ENCODE measurements around the gene COL11A1. TPM values are rescaled to one million over a fixed set of nuclear protein-coding genes. Genes with fewer than 3 reads are reported as not detected.

Gene COL11A1
- total RNA-seq, 1 experiment from 2014 or later: 0.05 TPM

DNA sequence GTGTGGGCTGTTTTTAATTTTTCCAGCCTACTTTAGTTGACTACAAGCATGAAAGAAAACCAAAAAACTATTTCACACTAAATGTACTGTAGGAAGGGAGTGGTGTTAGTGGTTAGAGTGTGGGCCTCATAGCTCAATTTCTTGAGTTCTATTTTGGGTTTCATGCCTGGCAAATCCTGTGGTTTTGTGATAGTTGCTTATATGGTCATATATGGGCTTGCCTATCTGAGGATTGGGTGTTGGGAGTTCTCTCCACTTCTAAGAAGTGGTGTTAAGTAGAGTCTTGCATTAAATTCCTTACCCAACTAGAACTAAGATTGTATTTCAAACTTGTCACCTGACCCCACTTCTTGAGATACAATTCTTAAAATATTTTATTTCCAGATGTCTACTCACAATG is 37.8 kb upstream of the COL11A1 start:
- ChIA-PET POLR2A (no interaction called here), CTCF (no interaction called here), RAD21 (ENCODE audit: low non-redundant PET in 1 of 2, low total read pairs in 2 of 2, uncharacterized antibody in 2 of 2, unreplicated experiment in 2 of 2) (no interaction called here)
- Histone ChIP-seq H3K4me2 (ENCODE audit: low read length) (no peak overlapping the region), H3K9me3 (ENCODE audit: control insufficient read depth in 1 of 2, insufficient read depth in 1 of 2, low read depth in 1 of 2, low read length in 2 of 2) (no peaks in the 10 kb centered on the region), H3K79me2 (ENCODE audit: insufficient read depth, low read length) (no peaks in the 10 kb centered on the region), H2AFZ (ENCODE audit: low read depth, low read length, poor library complexity, severe bottlenecking) (no peak overlapping the region), H4K20me1 (ENCODE audit: insufficient read depth) (no peaks in the 10 kb centered on the region), H3K9me2 (ENCODE audit: insufficient read depth) (no peaks in the 10 kb centered on the region), H3K36me3 (ENCODE audit: control insufficient read depth in 1 of 2, insufficient read depth in 2 of 2, low read length in 2 of 2) (no peaks in the 10 kb centered on the region), H3K4me1 (ENCODE audit: control insufficient read depth in 1 of 2, insufficient read depth in 2 of 2, low read length in 2 of 2) (no peaks in the 10 kb centered on the region), H3K9ac (ENCODE audit: low read length) (no peak overlapping the region), H3K27me3 (ENCODE audit: insufficient read depth, low read length) (no peaks in the 10 kb centered on the region), H3K4me3 (replicated peaks in 1 of 2; ENCODE audit: low read depth in 1 of 2, low read length in 2 of 2) (no peak overlapping the region), H3K27ac (ENCODE audit: low read depth, low read length) (no peak overlapping the region)
- DNase-seq (ENCODE audit: low read depth, low spot score): no peak
- no TSS peak for BruUV-seq (replicated peaks)
- ATAC-seq: no peak
- no peak for TF ChIP-seq ELF1 (IDR thresholded peaks at IDR 0.05; ENCODE audit: borderline replicate concordance, low read depth)
- no peak for TF ChIP-seq ZFX (IDR thresholded peaks at IDR 0.05)
- TF ChIP-seq TCF7L2 (IDR thresholded peaks at IDR 0.05; ENCODE audit: borderline replicate concordance, extremely low read depth, insufficient read depth, insufficient read length): no peak
- TF ChIP-seq EZH2phosphoT487 (IDR thresholded peaks at IDR 0.05; ENCODE audit: borderline replicate concordance): no peak
- no peak for TF ChIP-seq SRF (IDR thresholded peaks at IDR 0.05; ENCODE audit: low read depth)
- TF ChIP-seq ZNF274 (IDR thresholded peaks at IDR 0.05; ENCODE audit: low read depth, low read length): no peak
- TF ChIP-seq, protein P1, sequence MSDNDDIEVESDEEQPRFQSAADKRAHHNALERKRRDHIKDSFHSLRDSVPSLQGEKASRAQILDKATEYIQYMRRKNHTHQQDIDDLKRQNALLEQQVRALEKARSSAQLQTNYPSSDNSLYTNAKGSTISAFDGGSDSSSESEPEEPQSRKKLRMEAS (IDR thresholded peaks at IDR 0.05): no peak
- no peak for TF ChIP-seq RAD21 (IDR thresholded peaks at IDR 0.05; ENCODE audit: low read depth)
- no peak for TF ChIP-seq POLR2AphosphoS5 (IDR thresholded peaks at IDR 0.05; ENCODE audit: low read depth, low read length)
- no peak for TF ChIP-seq EZH2 (IDR thresholded peaks at IDR 0.05)
- no peak for TF ChIP-seq FOSL1 (IDR thresholded peaks at IDR 0.05; ENCODE audit: low read depth)
- TF ChIP-seq, protein P2, sequence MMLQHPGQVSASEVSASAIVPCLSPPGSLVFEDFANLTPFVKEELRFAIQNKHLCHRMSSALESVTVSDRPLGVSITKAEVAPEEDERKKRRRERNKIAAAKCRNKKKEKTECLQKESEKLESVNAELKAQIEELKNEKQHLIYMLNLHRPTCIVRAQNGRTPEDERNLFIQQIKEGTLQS (IDR thresholded peaks at IDR 0.05): no peak
- TF ChIP-seq, protein P3, sequence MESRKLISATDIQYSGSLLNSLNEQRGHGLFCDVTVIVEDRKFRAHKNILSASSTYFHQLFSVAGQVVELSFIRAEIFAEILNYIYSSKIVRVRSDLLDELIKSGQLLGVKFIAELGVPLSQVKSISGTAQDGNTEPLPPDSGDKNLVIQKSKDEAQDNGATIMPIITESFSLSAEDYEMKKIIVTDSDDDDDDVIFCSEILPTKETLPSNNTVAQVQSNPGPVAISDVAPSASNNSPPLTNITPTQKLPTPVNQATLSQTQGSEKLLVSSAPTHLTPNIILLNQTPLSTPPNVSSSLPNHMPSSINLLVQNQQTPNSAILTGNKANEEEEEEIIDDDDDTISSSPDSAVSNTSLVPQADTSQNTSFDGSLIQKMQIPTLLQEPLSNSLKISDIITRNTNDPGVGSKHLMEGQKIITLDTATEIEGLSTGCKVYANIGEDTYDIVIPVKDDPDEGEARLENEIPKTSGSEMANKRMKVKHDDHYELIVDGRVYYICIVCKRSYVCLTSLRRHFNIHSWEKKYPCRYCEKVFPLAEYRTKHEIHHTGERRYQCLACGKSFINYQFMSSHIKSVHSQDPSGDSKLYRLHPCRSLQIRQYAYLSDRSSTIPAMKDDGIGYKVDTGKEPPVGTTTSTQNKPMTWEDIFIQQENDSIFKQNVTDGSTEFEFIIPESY (IDR thresholded peaks at IDR 0.05; ENCODE audit: extremely low read depth, insufficient replicate concordance, low read length): no peak
- TF ChIP-seq CEBPB (IDR thresholded peaks at IDR 0.05; ENCODE audit: low read depth): no peak
- intact Hi-C loops (cut with micrococcal nuclease): no loop called here
